Breast epithelium (tissue), 4 donors: Measurements from ENCODE around the gene KLF17. TPM values are rescaled to one million over a fixed set of nuclear protein-coding genes. Genes with fewer than 3 reads are reported as not detected.

Experiments
- DNase-seq, 2 donors: peaks; one replicate each; pipeline ENCODE4 v3.0.0-alpha.2; 2019; ENCODE audit warnings: low spot score in 2 of 2
- H3K27ac ChIP-seq, 2 donors: fragments of 200-600 bp; sonication (generic) in 1 of 2; one replicate each; pipeline ENCODE4 v1.5.1; 2016 to 2019; ENCODE audit warnings: mild to moderate bottlenecking in 1 of 2
- H3K27me3 ChIP-seq, 2 donors: fragments of 200-600 bp; sonication (generic) in 1 of 2; one replicate each; pipeline versions ENCODE4 v1.5.1 to v1.6.0; 2017 to 2019; ENCODE audit warnings: control low read depth in 1 of 2, mild to moderate bottlenecking in 1 of 2
- H3K36me3 ChIP-seq: fragments of 200-600 bp; one replicate; pipeline ENCODE4 v1.5.1; 2019
- H3K4me1 ChIP-seq, 2 donors: fragments of 200-600 bp; sonication (generic); one replicate each; pipeline ENCODE4 v1.5.1; 2016 to 2019; ENCODE audit warnings: control low read depth in 1 of 2
- H3K4me3 ChIP-seq, 3 donors: fragments of 200-600 bp; sonication (generic); 1 replicate in 2 of 3; 2 replicates in 1 of 3; pipeline ENCODE4 v1.5.1; 2016 to 2019; ENCODE audit warnings: mild to moderate bottlenecking in 3 of 3, moderate library complexity in 2 of 3
- H3K9me3 ChIP-seq, 2 donors: fragments of 200-600 bp; sonication (generic) in 1 of 2; one replicate each; pipeline ENCODE4 v1.5.1; 2016 to 2019; ENCODE audit warnings: control low read depth in 1 of 2
- CTCF ChIP-seq, 3 donors: fragments of 450-650 bp; IDR thresholded peaks; one replicate each; pipeline ENCODE4 v1.5.1; 2016 to 2017; ENCODE audit warnings: antibody characterized with exemption in 3 of 3, mild to moderate bottlenecking in 3 of 3, moderate library complexity in 3 of 3
- POLR2A ChIP-seq: fragments of 450-650 bp; IDR thresholded peaks from one replicate; pipeline ENCODE4 v1.6.1; 2016; ENCODE audit warnings: antibody characterized with exemption, mild to moderate bottlenecking, moderate library complexity
- POLR2AphosphoS5 ChIP-seq, 3 donors: sonication (generic); formaldehyde crosslinking; IDR thresholded peaks; one replicate each; pipeline ENCODE4 v1.6.1; 2017; ENCODE audit warnings: antibody characterized with exemption in 3 of 3
- intact Hi-C: fragments of 100-400 bp; cut with DNase I; formaldehyde crosslinking; loops from one replicate; pipeline ENCODE4 v1.15.1; 2023; ENCODE audit warnings: low total_unique reads
- total RNA-seq, 3 donors: library from RNA; depleted of rRNA; stranded (reverse); fragments of >200 nt; gene quantifications; one replicate each; pipeline ENCODE4 v1.1.0, GENCODE V29; 2016

Gene KLF17
- total RNA-seq, 3 donors from 2014 or later, result not detected

- Histone ChIP-seq H3K4me3 (no peak overlapping the region), H3K27ac (no peak overlapping the region), H3K4me1 (no peaks in the 10 kb centered on the region), H3K36me3 (no peaks in the 10 kb centered on the region), H3K9me3 (no peaks in the 10 kb centered on the region), H3K27me3 (no peaks in the 10 kb centered on the region)
- TF ChIP-seq CTCF (IDR thresholded peaks at IDR 0.05), result no peak
- intact Hi-C loops, result no loop called here
- no peak for DNase-seq
These were observed 18.3 kb upstream of the KLF17 start for GRCh38 chr1:44100183-44100868.

GRCh38 chr1:44101328-44101727 lies 17.3 kb upstream of the KLF17 start:
- DNase-seq, result no peak
- Histone ChIP-seq H3K27me3 (no peaks in the 10 kb centered on the region), H3K9me3 (no peaks in the 10 kb centered on the region), H3K4me3 (no peak overlapping the region), H3K27ac (no peak overlapping the region), H3K4me1 (no peaks in the 10 kb centered on the region), H3K36me3 (no peaks in the 10 kb centered on the region)
- no peak for TF ChIP-seq CTCF (IDR thresholded peaks at IDR 0.05)
- TF ChIP-seq POLR2AphosphoS5 (IDR thresholded peaks at IDR 0.05), result no peak
- no peak for TF ChIP-seq POLR2A
- intact Hi-C loops, result no loop called here

DNA sequence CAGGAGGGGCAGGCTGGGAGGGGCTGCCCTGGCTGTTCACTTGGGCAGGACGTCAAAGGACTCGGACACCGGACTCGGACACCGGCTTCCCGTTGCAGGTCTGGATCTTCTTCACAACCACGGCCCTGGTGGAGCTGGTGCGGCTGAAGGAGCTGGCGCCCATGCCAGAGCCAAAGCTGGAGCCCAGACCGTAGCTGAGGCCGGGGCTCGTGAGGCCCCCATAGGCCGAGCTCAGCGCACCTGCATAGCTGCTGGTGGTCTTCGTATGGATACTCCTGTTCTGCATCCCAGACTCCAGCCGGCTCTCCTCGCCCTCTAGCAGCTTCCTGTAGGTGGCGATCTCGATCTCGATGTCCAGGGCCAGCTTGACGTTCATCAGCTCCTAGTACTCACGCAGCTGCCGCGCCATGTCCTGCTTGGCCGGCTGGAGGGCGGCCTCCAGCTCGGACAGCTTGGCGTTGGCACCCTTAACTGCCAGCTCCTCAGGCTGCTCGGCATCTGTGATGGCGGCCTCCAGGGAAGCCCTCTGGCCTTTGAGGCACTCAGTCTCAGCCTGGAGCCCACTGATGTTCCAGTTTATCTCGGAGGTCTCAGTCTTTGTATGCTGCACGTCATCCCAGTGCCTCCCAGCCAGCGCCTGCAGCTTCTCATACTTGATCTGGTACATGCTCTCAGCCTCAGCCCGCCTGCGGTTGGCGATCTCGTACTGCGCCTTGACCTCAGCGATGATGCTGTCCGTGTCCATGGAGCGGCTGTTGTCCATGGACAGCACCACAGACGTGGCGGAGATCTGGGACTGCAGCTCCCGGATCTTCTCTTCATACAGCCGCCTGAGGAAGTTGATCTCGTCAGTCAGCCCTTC lies 15.1 kb upstream of the KLF17 start:
- Histone ChIP-seq H3K9me3 (no peaks in the 10 kb centered on the region), H3K36me3 (no peaks in the 10 kb centered on the region), H3K4me1 (no peaks in the 10 kb centered on the region), H3K27me3 (no peaks in the 10 kb centered on the region), H3K4me3 (no peak overlapping the region), H3K27ac (no peak overlapping the region)
- no peak for DNase-seq
- no peak for TF ChIP-seq POLR2AphosphoS5 (IDR thresholded peaks at IDR 0.05)
- TF ChIP-seq CTCF (IDR thresholded peaks at IDR 0.05), result no peak
- TF ChIP-seq POLR2A, result no peak
- intact Hi-C loops, result no loop called here

GRCh38 chr1:44105810-44106209 lies 12.8 kb upstream of the KLF17 start:
- Histone ChIP-seq H3K27me3 (no peaks in the 10 kb centered on the region), H3K36me3 (no peaks in the 10 kb centered on the region), H3K9me3 (no peaks in the 10 kb centered on the region), H3K27ac (no peak overlapping the region), H3K4me1 (no peaks in the 10 kb centered on the region), H3K4me3 (no peak overlapping the region)
- no peak for TF ChIP-seq CTCF (IDR thresholded peaks at IDR 0.05)
- no peak for TF ChIP-seq POLR2AphosphoS5 (IDR thresholded peaks at IDR 0.05)
- no peak for TF ChIP-seq POLR2A
- intact Hi-C loops, result no loop called here
- DNase-seq, result no peak

GRCh38 chr1:44108241-44108640 lies 10.4 kb upstream of the KLF17 start:
- H3K9me3 ChIP-seq, result no peaks in the 10 kb centered on the region
- no peak overlapping the region for H3K4me3 ChIP-seq
- H3K27ac ChIP-seq, result no peak overlapping the region
- TF ChIP-seq CTCF (IDR thresholded peaks at IDR 0.05) (no peak), POLR2AphosphoS5 (IDR thresholded peaks at IDR 0.05) (no peak), POLR2A (no peak)
- no peaks in the 10 kb centered on the region for H3K27me3 ChIP-seq
- no peaks in the 10 kb centered on the region for H3K4me1 ChIP-seq
- H3K36me3 ChIP-seq, result no peaks in the 10 kb centered on the region
- DNase-seq, result no peak
- intact Hi-C loops, result no loop called here
